K562 treated with DMSO at 1 percent for 4 hours (cell line): ENCODE data around the gene PCED1A. TPM values are rescaled to one million over a fixed set of nuclear protein-coding genes. Genes with fewer than 3 reads are reported as not detected.

Experiments
- total RNA-seq: library from RNA; unstranded; fragments of 300-600 nt; gene quantifications from 2 replicates; pipeline ENCODE4 v1.2.3, GENCODE V29; 2022; ENCODE audit not compliant: insufficient read depth

PCED1A gene, protein sequence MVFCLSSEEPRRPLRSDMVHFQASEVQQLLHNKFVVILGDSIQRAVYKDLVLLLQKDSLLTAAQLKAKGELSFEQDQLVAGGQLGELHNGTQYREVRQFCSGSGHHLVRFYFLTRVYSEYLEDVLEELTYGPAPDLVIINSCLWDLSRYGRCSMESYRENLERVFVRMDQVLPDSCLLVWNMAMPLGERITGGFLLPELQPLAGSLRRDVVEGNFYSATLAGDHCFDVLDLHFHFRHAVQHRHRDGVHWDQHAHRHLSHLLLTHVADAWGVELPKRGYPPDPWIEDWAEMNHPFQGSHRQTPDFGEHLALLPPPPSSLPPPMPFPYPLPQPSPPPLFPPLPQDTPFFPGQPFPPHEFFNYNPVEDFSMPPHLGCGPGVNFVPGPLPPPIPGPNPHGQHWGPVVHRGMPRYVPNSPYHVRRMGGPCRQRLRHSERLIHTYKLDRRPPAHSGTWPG
- 13.7 and 18.5 TPM in 2 replicates for total RNA-seq

DNA sequence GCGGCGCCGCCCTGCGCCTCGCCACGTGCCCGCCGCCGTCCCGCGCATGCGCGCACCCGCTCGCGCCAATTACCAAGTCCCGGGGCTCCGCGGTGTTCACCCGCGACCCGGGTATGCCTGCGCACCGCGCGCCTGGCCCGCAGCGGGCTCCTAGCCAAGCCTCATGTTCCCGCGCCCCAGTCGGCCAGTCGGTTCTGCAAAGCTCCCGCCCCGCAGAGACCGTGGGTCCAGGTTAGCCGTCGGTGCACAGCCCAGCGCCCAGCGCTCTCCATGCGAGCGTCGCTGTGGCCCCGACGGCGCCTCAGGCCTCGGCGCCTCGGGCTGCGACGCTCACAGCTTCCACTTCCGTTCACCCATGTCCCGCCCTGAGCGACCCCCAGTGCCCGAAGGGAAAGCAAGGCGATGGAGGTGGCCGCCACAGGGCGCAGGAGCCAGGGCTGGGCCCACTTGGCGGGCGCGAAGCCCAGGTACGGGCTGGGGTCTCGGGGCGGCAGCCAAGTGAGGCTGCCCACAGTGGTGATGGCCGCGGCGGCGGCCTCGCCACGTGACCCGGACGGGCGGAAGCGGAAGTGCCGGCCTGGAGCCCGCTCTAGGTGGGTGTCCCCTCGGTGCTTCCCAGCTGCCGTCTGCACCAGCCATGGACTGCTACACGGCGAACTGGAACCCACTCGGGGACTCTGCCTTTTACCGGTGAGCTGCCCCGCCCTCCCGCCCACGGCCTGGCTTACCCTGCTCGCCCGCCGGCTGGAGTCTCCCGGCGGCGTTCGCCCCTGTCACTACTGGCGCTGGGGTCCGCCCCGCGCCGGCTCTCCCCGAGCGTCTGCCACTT is at the start of gene PCED1A, which contains the start of gene VPS16:
Gene PCED1A, minus strand, starts transcription at position 518 of the 829 bp plus-strand sequence. CDS start 743 bp downstream, outside the sequence.
Gene VPS16, plus strand, starts transcription at position 608 of the 829 bp plus-strand sequence. Its CDS starts 30 bp downstream, at position 638.

DNA sequence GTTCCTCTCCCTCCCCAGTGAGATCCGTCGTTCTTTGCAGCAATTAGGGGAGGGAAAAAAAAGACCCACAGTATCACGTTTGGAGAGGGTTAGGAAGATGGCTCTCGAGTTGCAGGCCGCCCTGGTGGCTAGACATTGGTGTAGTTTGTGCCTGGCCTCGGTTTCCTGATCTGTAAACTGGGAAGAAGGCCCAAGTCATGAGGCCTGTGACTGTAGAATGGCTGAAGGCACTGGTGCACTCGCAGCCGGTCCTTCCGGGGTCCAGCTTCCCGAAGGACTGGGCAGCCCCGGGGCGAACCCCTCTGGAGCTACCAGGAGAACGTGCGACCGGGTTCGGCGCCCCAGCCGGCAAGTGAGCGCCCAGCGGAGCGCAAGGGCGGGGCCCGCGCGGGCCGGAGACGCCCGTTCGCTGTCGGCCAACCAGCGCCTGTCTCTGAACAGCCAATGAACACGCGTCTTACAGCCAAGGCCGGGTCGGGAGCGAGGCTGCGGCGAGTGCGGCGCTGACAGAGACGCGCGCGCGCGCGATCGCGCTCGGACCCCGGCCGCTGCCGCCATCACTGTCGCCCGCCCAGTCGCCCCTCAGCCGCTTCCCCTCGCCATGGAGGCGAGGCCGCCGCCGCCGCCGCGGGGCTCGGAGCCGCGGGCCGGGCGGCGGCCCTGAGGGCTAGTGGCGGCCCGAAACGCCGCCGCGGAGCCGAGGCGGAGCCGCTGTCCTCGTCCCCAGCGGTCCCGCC is 32.7 kb upstream of the PCED1A start, which contains the start of gene PTPRA:
Gene PTPRA, plus strand, starts transcription at position 472 of the 737 bp plus-strand sequence. CDS start 90,797 bp downstream, outside the sequence.

DNA sequence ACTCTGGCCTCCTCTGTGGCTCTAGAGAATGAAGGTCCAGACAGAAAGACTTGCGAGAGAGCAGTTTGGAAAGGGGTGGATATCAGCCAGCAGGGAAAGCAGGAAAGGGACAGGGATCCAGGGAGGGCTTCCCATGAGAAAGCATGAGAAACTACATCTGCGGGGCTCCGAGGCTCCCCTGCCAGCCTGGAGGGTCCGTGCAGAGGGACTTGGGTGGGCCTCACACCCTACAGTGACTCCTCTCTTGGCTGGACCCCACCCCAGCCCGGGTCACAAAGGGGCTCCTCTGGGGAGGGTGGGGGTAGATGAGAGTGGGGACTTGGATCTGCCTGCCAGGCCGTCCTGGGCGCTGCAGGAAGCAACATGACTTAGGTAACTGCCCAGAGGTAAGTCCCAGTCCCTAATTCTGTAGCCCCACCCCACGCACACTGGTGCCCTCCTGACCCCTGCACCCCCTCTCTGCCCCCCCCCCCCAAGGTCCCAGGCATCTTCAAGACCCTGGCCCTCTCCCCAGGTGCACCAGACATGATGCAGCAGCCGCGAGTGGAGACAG is 24.3 kb downstream of the PCED1A start, which contains the start of gene TMEM239:
Gene TMEM239, plus strand, starts transcription at position 335 of the 553 bp plus-strand sequence. Its CDS starts 191 bp downstream, at position 526.

DNA sequence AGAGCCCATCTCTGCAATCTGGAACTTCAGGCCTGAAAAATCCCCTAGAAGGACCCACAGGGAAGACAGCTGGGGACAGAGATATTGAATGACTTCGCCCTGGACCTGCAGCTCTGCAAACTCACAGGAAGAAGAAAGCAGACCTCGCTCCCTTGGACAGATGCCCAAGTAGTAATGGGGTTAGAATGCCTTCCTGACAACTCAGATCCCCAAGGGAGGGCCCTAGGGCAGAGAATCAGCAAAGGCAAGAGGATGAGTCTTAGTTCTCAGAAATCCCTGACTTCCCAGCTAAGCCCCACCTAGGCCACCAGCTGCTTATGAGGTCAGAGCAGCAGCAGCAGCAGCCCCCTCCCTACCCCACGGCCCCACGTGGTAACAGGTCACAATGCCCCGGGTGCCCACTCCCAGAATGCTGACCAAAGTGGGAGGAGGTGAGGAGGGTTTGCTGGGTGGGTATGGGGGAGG is 25.8 kb downstream of the PCED1A start, which contains the start of gene C20orf141:
Gene C20orf141, plus strand, starts transcription at position 401 of the 465 bp plus-strand sequence. CDS start 198 bp downstream, outside the sequence.

DNA sequence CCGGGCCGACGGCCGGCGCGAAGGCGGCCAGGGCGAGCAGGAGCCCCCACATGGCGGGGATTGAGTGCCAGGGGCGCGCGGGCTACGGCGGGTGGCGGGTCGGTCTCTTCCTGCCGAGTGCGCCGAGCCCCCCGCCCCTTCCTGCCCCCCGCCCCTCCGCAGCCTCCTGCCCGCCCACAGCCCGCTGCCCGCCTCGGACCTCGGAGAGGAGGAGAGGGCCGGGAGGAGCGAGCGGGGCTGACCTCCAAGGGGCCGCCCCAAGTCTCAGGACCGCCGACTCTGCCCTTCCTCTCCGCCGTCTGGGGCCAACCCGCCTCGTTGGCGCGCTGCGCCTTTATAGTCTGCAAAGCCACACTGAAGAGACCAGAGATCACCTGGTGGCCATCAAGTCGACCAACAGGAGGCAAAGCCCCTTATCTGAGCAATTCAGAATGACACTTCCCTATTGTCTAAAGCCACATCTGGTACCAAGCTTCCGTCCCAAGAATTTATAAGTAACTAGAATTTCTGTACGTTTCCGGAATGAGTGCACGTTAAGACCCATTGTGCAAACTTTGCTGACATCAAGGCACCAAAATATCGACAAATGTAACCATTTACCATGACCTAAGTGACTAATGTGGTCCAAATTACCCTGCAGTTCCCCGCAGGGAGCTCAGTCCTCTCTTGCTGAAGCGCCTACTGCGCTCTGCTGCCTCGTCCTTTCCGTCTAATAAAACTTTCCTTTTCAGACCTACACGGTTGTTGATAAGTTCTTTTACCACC is 39.8 kb downstream of the PCED1A start, which contains the start of gene CPXM1:
Gene CPXM1, minus strand, starts transcription at position 107 of the 765 bp plus-strand sequence. Its CDS starts 55 bp downstream, at position 52.

Other genes with a start within 250 kb of the PCED1A start
- gene NOP56, start 188.0 kb downstream of the PCED1A start, total RNA-seq, result 101 and 107 TPM in 2 replicates
- 85.6 and 86.4 TPM in 2 replicates for gene IDH3B, start 176.4 kb downstream of the PCED1A start, total RNA-seq
- 2.1 TPM in 1 of 2 replicates, not detected in the other for gene EBF4, start 147.9 kb downstream of the PCED1A start, total RNA-seq
- gene CPXM1, start 40.0 kb downstream of the PCED1A start, total RNA-seq, result 0.67 and 1.1 TPM in 2 replicates
- gene C20orf141, start 25.7 kb downstream of the PCED1A start, total RNA-seq, result not detected in 2 replicates
- not detected in 2 replicates for gene TMEM239, start 24.3 kb downstream of the PCED1A start, total RNA-seq
- 17.3 and 30.6 TPM in 2 replicates for gene VPS16, start 90 bp upstream of the PCED1A start, total RNA-seq
- gene PTPRA, start 32.8 kb upstream of the PCED1A start, total RNA-seq, result 19.1 and 24.7 TPM in 2 replicates
- gene GNRH2, start 203.0 kb upstream of the PCED1A start, total RNA-seq, result not detected in 2 replicates
- 26.8 and 31.2 TPM in 2 replicates for gene MRPS26, start 205.4 kb upstream of the PCED1A start, total RNA-seq
- not detected in 2 replicates for gene OXT, start 231.0 kb upstream of the PCED1A start, total RNA-seq
- not detected in 2 replicates for gene AVP, start 244.1 kb upstream of the PCED1A start, total RNA-seq